K562 (cell line): ENCODE results near the gene NELFA. TPM values are rescaled to one million over a fixed set of nuclear protein-coding genes. Genes with fewer than 3 reads are reported as not detected.

Source experiments
- CTBP1 ChIP-seq: fragments of 450-650 bp; IDR thresholded peaks from 2 replicates; pipeline ENCODE4 v1.6.1; 2016; ENCODE audit warnings: borderline replicate concordance
- ESRRB ChIP-seq: fragments of 250-450 bp; sonication (Bioruptor Pico); IDR thresholded peaks from 2 replicates; pipeline ENCODE4 v1.5.0; 2020; ENCODE audit warnings: mild to moderate bottlenecking, moderate library complexity, borderline replicate concordance
- FOXK1 ChIP-seq: sonication (generic); formaldehyde crosslinking; IDR thresholded peaks from 2 replicates; pipeline ENCODE4 v1.8.0; 2022; ENCODE audit warnings: missing genetic modification reagents, mild to moderate bottlenecking, borderline replicate concordance
- FUS ChIP-seq: fragments of 200-400 bp; formaldehyde crosslinking; optimal IDR thresholded peaks from 2 replicates; pipeline ENCODE3; 2017; ENCODE audit warnings: low read depth, low read length
- HDAC8 ChIP-seq: fragments of 450-650 bp; IDR thresholded peaks from 2 replicates; pipeline ENCODE4 v1.6.1; 2016; ENCODE audit warnings: mild to moderate bottlenecking, missing genetic modification characterization, moderate library complexity, missing compliant biosample characterization
- HOXB6 ChIP-seq: fragments of 250-450 bp; sonication (Bioruptor Pico); IDR thresholded peaks from 2 replicates; pipeline ENCODE4 v1.5.1; 2022; ENCODE audit warnings: mild to moderate bottlenecking, borderline replicate concordance
- LCOR ChIP-seq: sonication (generic); formaldehyde crosslinking; IDR thresholded peaks from 2 replicates; pipeline ENCODE4 v1.8.0; 2022; ENCODE audit warnings: mild to moderate bottlenecking, missing genetic modification reagents
- PHF20 ChIP-seq: fragments of 450-650 bp; IDR thresholded peaks from 2 replicates; pipeline ENCODE4 v1.6.1; 2018; ENCODE audit not compliant: partially characterized antibody
- PHF21A ChIP-seq: fragments of 450-650 bp; IDR thresholded peaks from 2 replicates; pipeline ENCODE4 v1.6.1; 2017; ENCODE audit warnings: low read depth, borderline replicate concordance
- WHSC1 ChIP-seq: IDR thresholded peaks from one replicate; pipeline ENCODE4 v1.6.1; 2012; ENCODE audit warnings: low read length, control low read depth, inconsistent platforms
- YY1 ChIP-seq, 3 experiments: IDR thresholded peaks; 2 replicates each; pipeline ENCODE4 v1.6.1; 2011; ENCODE audit warnings: low read length in 2 of 3, mild to moderate bottlenecking in 2 of 3, moderate library complexity in 2 of 3, borderline replicate concordance in 1 of 3, control low read depth in 1 of 3, low read depth in 1 of 3; ENCODE audit not compliant: insufficient read depth in 3 of 3, insufficient replicate concordance in 2 of 3, control insufficient read depth in 1 of 3, insufficient read length in 1 of 3; ENCODE audit errors: extremely low read depth in 1 of 3
- ZNF12 ChIP-seq: sonication (generic); formaldehyde crosslinking; IDR thresholded peaks from 2 replicates; pipeline ENCODE4 v1.4.0; 2020; ENCODE audit warnings: mild to moderate bottlenecking, missing genetic modification reagents
- ZNF41 ChIP-seq: fragments of 250-450 bp; sonication (Bioruptor Pico); conservative IDR thresholded peaks from 2 replicates; pipeline ENCODE4 v1.4.0; 2020; ENCODE audit warnings: mild to moderate bottlenecking
- polyA plus RNA-seq, 8 experiments: library from polyadenylated mRNA; depleted of rRNA in 4 of 8; stranded (reverse) in 5 of 8; unstranded in 3 of 8; fragments of >200 nt; fragmentation: Nextera tagmentation in 2 of 8; fragmentation: Illumina TruSeq in 1 of 8; extraction: Ambion mirVana in 2 of 8; extraction: Trizol in 1 of 8; gene quantifications; 2 replicates each; pipeline versions ENCODE4 v1.2.1 to v1.2.3, GENCODE V29; 2011 to 2014; ENCODE audit warnings: inconsistent platforms in 1 of 8, missing spikeins in 1 of 8
- total RNA-seq, 7 experiments: library from RNA; depleted of rRNA in 6 of 7; stranded (reverse); fragments of >200 nt in 6 of 7; fragmentation: Illumina TruSeq in 2 of 7; extraction: Trizol in 2 of 7; gene quantifications; 2 replicates each; pipeline versions ENCODE4 v1.2.1 to v1.2.3, GENCODE V29; 2011 to 2021; ENCODE audit warnings: low replicate concordance in 1 of 7
- TF ChIP-seq, protein P1 (sequence below): sonication (generic); formaldehyde crosslinking; IDR thresholded peaks from 2 replicates; pipeline ENCODE4 v1.8.0; 2022; ENCODE audit warnings: missing genetic modification reagents, mild to moderate bottlenecking, borderline replicate concordance
- TF ChIP-seq, protein P2 (sequence below): fragments of 250-450 bp; sonication (Bioruptor Pico); IDR thresholded peaks from 2 replicates; pipeline ENCODE4 v1.5.0; 2021; ENCODE audit warnings: mild to moderate bottlenecking, moderate library complexity
- TF ChIP-seq, protein P3 (sequence below), 3 experiments: fragments of 200-800 bp in 1 of 3; sonication (Bioruptor generic) in 1 of 3; sonication (generic) in 1 of 3; formaldehyde crosslinking in 1 of 3; IDR thresholded peaks; 2 replicates each; pipeline versions ENCODE4 v1.6.1 to v1.8.0; 2016 to 2022; ENCODE audit warnings: mild to moderate bottlenecking in 2 of 3, missing compliant biosample characterization in 2 of 3, missing genetic modification characterization in 2 of 3, missing genetic modification reagents in 1 of 3
- TF ChIP-seq, protein P4 (sequence below), 3 experiments: IDR thresholded peaks in 2 of 3; conservative IDR thresholded peaks in 1 of 3; 2 replicates each; pipeline ENCODE4 v1.5.1; 2011 to 2012; ENCODE audit warnings: low read length in 3 of 3, mild to moderate bottlenecking in 3 of 3, control low read depth in 2 of 3, improper control_type of control experiment in 1 of 3, inconsistent platforms in 1 of 3, low read depth in 1 of 3, mixed read lengths in 1 of 3, moderate library complexity in 1 of 3; ENCODE audit not compliant: insufficient read depth in 2 of 3

NELFA gene
- total and polyA plus RNA-seq, 9 of the 15 experiments (the other 6 are each of a cell fraction or from before 2014, with no cell fraction given): 0.76 to 59.6 (median 14.8) TPM

DNA sequence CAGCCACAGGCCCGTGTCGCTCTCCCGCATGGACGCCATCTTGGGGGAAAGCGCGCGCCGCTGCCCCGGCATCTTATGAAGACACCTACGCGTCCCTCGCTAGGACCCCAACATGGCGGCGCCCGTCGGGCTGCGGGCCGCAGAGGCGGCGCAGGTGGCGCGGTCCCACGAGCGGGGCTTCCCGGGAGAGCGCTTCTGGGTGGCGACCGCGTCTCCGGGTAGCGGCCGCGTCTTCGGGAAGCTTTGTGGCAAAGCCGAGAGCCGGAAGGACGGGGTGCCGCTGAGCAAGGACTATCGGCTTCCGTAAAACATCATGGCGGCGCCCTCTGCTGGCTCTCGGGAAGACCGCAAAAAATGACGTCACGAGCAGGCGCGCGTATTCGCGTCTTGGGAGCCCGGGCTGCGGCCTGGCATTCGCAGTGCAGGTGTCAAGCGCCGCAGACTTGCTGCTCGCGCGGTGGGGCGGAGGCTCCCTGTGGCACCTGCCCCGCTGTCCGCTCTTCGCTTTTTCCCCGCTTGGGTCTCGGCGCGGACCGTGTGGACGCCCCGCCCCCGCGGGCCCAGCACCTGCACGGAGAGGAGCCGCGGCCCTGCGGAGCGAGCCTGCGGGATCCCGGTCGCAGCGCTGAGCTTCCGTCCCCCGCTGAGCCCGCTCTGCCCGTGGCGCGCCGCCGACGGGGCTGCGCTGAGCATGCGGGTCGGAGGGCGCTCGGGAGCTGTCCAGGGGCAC lies at the start of gene NELFA (continued):
- TF ChIP-seq ESRRB (no peak), HOXB6 (CRISPR knock-in tag) (no peak), PHF20 (peak; percentile 90), WHSC1 (no peak), ZNF12 (CRISPR knock-in tag) (0 out of 2 replicates have a peak, but pooled peaks have one; percentile 63), YY1 (IDR thresholded peaks at IDR 0.05; ENCODE audit: borderline replicate concordance in 1 of 3, control insufficient read depth in 1 of 3, extremely low read depth in 1 of 3, insufficient read depth in 3 of 3, insufficient read length in 1 of 3, insufficient replicate concordance in 2 of 3, low read depth in 1 of 3, low read length in 2 of 3) (peak; percentile 99), CTBP1 (peak; percentile 94), PHF21A (no peak), LCOR (peak; percentile 97), HDAC8 (peak; percentile 22), FOXK1 (0 out of 2 replicates have a peak, but pooled peaks have one; percentile 94), ZNF41 (no peak), FUS (peak; percentile 8)
- TF ChIP-seq, protein P1, sequence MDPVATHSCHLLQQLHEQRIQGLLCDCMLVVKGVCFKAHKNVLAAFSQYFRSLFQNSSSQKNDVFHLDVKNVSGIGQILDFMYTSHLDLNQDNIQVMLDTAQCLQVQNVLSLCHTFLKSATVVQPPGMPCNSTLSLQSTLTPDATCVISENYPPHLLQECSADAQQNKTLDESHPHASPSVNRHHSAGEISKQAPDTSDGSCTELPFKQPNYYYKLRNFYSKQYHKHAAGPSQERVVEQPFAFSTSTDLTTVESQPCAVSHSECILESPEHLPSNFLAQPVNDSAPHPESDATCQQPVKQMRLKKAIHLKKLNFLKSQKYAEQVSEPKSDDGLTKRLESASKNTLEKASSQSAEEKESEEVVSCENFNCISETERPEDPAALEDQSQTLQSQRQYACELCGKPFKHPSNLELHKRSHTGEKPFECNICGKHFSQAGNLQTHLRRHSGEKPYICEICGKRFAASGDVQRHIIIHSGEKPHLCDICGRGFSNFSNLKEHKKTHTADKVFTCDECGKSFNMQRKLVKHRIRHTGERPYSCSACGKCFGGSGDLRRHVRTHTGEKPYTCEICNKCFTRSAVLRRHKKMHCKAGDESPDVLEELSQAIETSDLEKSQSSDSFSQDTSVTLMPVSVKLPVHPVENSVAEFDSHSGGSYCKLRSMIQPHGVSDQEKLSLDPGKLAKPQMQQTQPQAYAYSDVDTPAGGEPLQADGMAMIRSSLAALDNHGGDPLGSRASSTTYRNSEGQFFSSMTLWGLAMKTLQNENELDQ (CRISPR knock-in tag): no peak
- TF ChIP-seq, protein P2, sequence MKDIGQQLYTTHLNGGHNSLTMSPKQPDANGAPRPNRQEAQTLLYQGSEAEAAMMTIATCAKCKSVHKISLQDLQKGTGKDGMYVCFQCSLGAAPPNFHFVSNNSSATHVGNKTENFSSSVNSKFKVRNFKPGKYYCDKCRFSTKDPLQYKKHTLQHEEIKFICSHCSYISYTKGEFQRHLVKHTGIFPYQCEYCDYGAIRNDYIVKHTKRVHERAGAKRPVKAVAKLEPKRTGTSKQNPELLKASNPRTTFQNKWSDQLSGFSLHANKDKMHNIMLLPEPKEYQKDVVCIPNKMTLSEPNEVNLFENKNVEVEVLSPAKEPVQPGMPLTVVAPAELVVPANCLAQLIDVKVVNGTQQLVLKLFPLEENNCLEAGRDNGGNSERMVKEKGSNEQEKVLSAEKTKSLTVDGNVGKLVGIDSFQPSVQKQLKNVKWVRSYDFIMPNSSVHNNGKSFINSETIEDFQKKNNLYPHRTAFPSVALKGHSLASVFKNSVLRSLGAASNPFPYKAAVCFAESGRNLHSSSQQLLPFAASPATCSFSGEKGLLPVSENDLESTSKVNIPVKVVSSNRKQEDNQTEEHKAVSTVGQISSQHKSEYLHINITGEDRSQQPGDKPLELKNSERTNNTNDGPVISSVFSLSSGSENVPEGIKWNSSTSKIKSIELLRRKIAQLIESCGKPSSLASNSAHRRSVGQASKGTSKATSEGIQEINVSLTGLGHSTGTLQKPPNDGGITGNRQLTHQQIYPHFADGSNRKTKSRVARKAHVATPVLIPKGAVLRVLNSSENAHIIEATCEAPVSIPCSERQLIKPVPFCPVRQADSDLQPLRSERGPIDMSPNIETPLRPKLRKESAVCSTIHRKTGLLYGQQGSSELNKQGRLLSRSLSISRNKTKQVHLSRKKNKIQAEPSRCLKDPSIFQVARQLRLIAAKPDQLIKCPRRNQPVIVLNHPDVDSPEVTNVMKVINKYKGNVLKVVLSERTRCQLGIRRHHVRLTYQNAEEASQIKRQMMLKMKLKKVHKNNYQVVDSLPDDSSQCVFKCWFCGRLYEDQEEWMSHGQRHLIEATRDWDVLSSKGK (CRISPR knock-in tag): no peak
- TF ChIP-seq, protein P3, sequence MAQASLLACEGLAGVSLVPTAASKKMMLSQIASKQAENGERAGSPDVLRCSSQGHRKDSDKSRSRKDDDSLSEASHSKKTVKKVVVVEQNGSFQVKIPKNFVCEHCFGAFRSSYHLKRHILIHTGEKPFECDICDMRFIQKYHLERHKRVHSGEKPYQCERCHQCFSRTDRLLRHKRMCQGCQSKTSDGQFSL (CRISPR knock-in tag; IDR thresholded peaks at IDR 0.05): 0 out of 2 replicates have a peak, but pooled peaks have one; percentile 52
- TF ChIP-seq, protein P3 (tag; IDR thresholded peaks at IDR 0.05): no peak
- TF ChIP-seq, protein P4, sequence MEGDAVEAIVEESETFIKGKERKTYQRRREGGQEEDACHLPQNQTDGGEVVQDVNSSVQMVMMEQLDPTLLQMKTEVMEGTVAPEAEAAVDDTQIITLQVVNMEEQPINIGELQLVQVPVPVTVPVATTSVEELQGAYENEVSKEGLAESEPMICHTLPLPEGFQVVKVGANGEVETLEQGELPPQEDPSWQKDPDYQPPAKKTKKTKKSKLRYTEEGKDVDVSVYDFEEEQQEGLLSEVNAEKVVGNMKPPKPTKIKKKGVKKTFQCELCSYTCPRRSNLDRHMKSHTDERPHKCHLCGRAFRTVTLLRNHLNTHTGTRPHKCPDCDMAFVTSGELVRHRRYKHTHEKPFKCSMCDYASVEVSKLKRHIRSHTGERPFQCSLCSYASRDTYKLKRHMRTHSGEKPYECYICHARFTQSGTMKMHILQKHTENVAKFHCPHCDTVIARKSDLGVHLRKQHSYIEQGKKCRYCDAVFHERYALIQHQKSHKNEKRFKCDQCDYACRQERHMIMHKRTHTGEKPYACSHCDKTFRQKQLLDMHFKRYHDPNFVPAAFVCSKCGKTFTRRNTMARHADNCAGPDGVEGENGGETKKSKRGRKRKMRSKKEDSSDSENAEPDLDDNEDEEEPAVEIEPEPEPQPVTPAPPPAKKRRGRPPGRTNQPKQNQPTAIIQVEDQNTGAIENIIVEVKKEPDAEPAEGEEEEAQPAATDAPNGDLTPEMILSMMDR (IDR thresholded peaks at IDR 0.05 in 2 of 3, conservative IDR thresholded peaks at IDR 0.05 in 1 of 3; ENCODE audit: insufficient read depth in 2 of 3, low read depth in 1 of 3, low read length in 3 of 3): peak in 2 of 3 experiments; percentile 10 to 22; a peak in 1 of 6 replicates
